ENCODE measurements around the gene OR52E2. TPM values are rescaled to one million over a fixed set of nuclear protein-coding genes. Genes with fewer than 3 reads are reported as not detected.

OR52E2 gene
- not detected for total RNA-seq

GRCh38 chr11:5059391-5059790 is at the start of gene OR52E2:
TSS of gene OR52E2 (minus strand) at chr11:5059627. CDS start at chr11:5059627, 0 bp downstream.
- no peak for DNase-seq
- intact Hi-C loops (cut with micrococcal nuclease): no loop called here
- Mint-ChIP-seq H3K27ac (no peak within 1 kb of the TSS), H3K36me3 (no peaks in the 10 kb centered on the region), H3K4me3 (no peak within 1 kb of the TSS), H3K27me3 (no peaks in the 10 kb centered on the region), H3K9me3 (no peaks in the 10 kb centered on the region), H3K4me1 (ENCODE audit: low read depth) (no peaks in the 10 kb centered on the region)
- ChIA-PET CTCF (no interaction called here), POLR2A (no interaction called here)

DNA sequence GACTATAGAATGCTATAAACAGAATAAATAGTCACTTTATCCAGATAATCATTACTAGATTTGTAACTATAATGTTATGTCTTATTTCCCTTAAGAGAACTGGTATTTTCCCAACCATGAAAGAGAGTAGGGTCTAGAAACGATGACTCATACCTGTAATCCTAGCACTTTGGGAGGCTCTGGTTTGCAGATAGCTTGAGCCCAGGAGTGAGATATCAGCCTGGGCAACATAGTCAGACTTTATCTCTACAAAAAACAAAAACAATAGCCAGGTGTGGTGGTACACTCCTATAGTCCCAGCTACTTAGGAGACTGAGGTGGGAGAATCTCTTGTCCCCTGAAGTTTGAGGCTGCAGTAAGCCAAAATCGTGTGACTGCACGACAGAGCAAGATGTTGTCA is 47.9 kb upstream of the OR52E2 start:
- intact Hi-C loops (cut with micrococcal nuclease): no loop called here
- no peak overlapping the region for H3K27ac Mint-ChIP-seq
- H3K9me3 Mint-ChIP-seq: no peaks in the 10 kb centered on the region
- ChIA-PET CTCF (no interaction called here), POLR2A (no interaction called here)
- no peaks in the 10 kb centered on the region for H3K4me1 Mint-ChIP-seq (ENCODE audit: low read depth)
- no peak overlapping the region for H3K4me3 Mint-ChIP-seq
- no peak for DNase-seq
- no peaks in the 10 kb centered on the region for H3K36me3 Mint-ChIP-seq
- peaks cover 3% of the 10 kb centered on the region for H3K27me3 Mint-ChIP-seq

DNA sequence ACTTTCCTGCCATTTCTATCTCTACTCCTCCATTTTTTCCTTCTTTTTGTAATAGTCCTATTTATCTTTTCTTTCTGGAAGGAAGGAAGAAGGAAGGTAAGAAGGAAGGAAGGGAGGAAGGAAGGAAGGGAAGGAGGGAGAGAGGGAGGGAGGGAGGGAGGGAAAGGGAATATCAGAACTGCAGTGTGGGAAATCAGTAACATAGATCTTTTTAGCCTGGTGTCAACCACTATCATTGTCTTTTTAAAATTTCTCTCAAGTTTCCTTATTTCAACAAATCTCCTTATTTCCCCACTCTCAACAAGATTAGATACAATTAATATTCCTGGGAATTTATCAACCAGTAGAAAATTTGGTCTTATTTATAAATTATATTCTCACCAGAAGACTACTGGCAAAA is 43.6 kb upstream of the OR52E2 start:
- POLR2A ChIA-PET: no interaction called here
- intact Hi-C loops (cut with micrococcal nuclease): no loop called here
- Mint-ChIP-seq H3K27me3 (peaks cover 5% of the 10 kb centered on the region), H3K36me3 (no peaks in the 10 kb centered on the region), H3K4me1 (ENCODE audit: low read depth) (no peaks in the 10 kb centered on the region), H3K27ac (no peak overlapping the region), H3K9me3 (no peaks in the 10 kb centered on the region), H3K4me3 (no peak overlapping the region)
- CTCF ChIA-PET: no interaction called here
- no peak for DNase-seq

DNA sequence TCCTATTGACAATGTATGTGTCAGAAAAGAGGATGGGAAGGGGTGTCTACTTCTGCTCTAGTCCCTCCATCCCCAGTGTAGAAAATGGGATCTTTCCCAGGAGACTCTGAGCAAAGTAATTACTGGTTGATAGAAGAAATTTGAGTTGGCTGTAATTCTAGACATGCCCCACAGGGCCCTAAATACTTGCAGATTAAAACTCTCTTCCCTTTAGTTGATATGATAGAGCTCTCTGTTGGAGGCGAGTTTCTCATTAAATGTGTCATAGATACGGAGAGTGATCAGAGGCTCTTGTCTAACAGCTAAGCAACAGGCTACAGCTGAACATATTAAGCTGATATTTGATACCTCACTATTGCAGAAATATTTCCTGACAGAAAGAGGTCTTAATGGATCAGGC is 42.8 kb upstream of the OR52E2 start:
- ChIA-PET CTCF (no interaction called here), POLR2A (no interaction called here)
- Mint-ChIP-seq H3K36me3 (no peaks in the 10 kb centered on the region), H3K27ac (no peak overlapping the region), H3K4me3 (no peak overlapping the region), H3K27me3 (peaks cover 5% of the 10 kb centered on the region), H3K4me1 (ENCODE audit: low read depth) (no peaks in the 10 kb centered on the region), H3K9me3 (no peaks in the 10 kb centered on the region)
- intact Hi-C loops (cut with micrococcal nuclease): no loop called here
- no peak for DNase-seq

- DNase-seq: no peak
- no peaks in the 10 kb centered on the region for H3K4me1 Mint-ChIP-seq (ENCODE audit: low read depth)
- H3K36me3 Mint-ChIP-seq: no peaks in the 10 kb centered on the region
These were observed 36.6 kb upstream of the OR52E2 start for GRCh38 chr11:5096011-5096410.

DNA sequence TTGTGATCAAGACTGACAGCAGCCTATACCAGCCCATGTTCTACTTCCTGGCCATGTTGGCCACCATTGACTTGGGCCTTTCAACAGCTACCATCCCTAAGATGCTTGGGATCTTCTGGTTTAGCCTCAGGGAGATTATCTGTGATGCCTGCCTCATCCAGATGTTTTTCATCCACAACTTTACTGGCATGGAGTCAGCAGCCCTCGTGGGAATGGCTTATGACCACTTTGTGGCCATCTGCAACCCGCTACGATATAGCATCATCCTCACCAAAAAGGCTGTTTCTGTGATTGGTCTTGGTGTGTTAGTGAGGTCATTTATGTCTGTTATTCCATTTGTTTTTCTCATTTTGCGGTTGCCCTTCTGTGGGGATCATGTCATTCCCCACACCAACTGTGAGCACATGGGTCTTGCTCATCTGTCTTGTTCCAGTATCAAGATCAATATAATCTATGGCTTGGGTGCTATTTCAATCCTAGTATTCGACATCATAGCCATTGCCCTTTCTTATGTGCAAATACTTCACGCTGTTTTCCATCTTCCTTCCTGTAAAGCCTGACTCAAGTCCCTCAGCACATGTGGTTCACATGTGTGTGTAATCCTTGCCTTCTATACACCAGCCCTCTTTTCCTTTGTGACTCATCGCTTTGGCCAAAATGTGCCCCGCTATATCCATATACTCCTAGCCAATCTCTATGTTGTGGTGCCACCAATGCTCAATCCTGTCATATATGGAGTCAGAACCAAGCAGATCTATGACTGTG is 33.6 kb upstream of the OR52E2 start:
- intact Hi-C loops (cut with micrococcal nuclease): no loop called here
- CTCF ChIA-PET: no interaction called here
- no peaks in the 10 kb centered on the region for H3K27me3 Mint-ChIP-seq

More at GRCh38 chr11:5096011-5096410, 36.6 kb upstream of the OR52E2 start:
- no peak overlapping the region for H3K27ac Mint-ChIP-seq
- no peaks in the 10 kb centered on the region for H3K9me3 Mint-ChIP-seq
- intact Hi-C loops (cut with micrococcal nuclease): no loop called here
- H3K4me3 Mint-ChIP-seq: no peak overlapping the region
- peaks cover 2% of the 10 kb centered on the region for H3K27me3 Mint-ChIP-seq
- ChIA-PET CTCF (no interaction called here), POLR2A (no interaction called here)

GRCh38 chr11:5090668-5091067 is 31.2 kb upstream of the OR52E2 start:
- Mint-ChIP-seq H3K36me3 (no peaks in the 10 kb centered on the region), H3K9me3 (no peaks in the 10 kb centered on the region), H3K4me1 (ENCODE audit: low read depth) (no peaks in the 10 kb centered on the region), H3K4me3 (no peak overlapping the region), H3K27ac (no peak overlapping the region), H3K27me3 (no peaks in the 10 kb centered on the region)
- no peak for DNase-seq
- intact Hi-C loops (cut with micrococcal nuclease): no loop called here
- ChIA-PET POLR2A (no interaction called here), CTCF (no interaction called here)

More for the DNA sequence above, 33.6 kb upstream of the OR52E2 start:
- POLR2A ChIA-PET: no interaction called here
- no peak for DNase-seq
- Mint-ChIP-seq H3K4me3 (no peak overlapping the region), H3K27ac (no peak overlapping the region), H3K4me1 (ENCODE audit: low read depth) (no peaks in the 10 kb centered on the region), H3K36me3 (no peaks in the 10 kb centered on the region), H3K9me3 (no peaks in the 10 kb centered on the region)

GRCh38 chr11:5088556-5088955 is 29.1 kb upstream of the OR52E2 start:
- H3K4me3 Mint-ChIP-seq: no peak overlapping the region
- H3K27ac Mint-ChIP-seq: no peak overlapping the region
- no peak for DNase-seq
- no peaks in the 10 kb centered on the region for H3K4me1 Mint-ChIP-seq (ENCODE audit: low read depth)
- no peaks in the 10 kb centered on the region for H3K36me3 Mint-ChIP-seq
- intact Hi-C loops (cut with micrococcal nuclease): no loop called here
- ChIA-PET POLR2A (no interaction called here), CTCF (no interaction called here)
- no peaks in the 10 kb centered on the region for H3K9me3 Mint-ChIP-seq
- no peaks in the 10 kb centered on the region for H3K27me3 Mint-ChIP-seq

DNA sequence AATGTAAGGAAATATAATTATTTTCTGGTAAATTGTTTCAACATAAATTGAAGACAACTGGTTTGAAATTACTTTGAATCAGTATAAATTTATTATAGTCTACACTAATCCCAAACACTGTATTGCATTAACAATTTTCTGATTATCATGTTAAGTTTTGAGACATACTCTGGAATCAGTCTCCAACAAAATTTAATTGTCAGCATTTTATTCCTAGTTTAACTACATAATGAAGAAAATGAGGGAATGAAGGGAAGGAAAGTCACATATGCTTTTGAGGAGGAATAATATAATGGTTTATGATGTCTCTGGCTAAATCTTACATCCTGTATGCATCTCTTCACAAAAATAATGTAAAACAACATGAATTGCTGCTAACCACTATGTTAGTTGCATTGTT is 24.2 kb upstream of the OR52E2 start:
- intact Hi-C loops (cut with micrococcal nuclease): no loop called here
- DNase-seq: no peak
- ChIA-PET CTCF (no interaction called here), POLR2A (no interaction called here)
- Mint-ChIP-seq H3K9me3 (no peaks in the 10 kb centered on the region), H3K36me3 (no peaks in the 10 kb centered on the region), H3K4me1 (ENCODE audit: low read depth) (no peaks in the 10 kb centered on the region), H3K27me3 (no peaks in the 10 kb centered on the region), H3K4me3 (no peak overlapping the region), H3K27ac (no peak overlapping the region)

DNA sequence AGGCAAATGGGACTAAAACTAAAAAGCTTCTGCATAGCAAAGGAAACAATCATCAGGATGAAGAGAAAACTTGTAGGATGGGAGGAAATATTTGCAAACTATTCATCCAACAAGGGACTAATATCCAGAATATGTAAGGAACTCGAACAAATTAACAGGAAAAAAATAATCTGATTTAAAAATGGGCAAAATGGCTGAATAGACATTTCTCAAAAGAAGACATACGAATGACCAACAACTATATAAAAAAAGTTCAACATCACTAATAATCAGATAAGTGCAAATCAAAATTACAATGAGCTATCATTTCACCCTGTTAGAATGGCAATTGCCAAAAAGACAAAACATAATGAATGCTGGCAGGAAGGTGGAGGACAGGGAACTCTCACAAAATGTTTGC is 22.0 kb upstream of the OR52E2 start:
- Mint-ChIP-seq H3K4me1 (ENCODE audit: low read depth) (no peaks in the 10 kb centered on the region), H3K9me3 (no peaks in the 10 kb centered on the region), H3K27ac (no peak overlapping the region), H3K27me3 (peaks cover 2% of the 10 kb centered on the region), H3K4me3 (no peak overlapping the region), H3K36me3 (no peaks in the 10 kb centered on the region)
- ChIA-PET CTCF (no interaction called here), POLR2A (no interaction called here)
- DNase-seq: no peak
- intact Hi-C loops (cut with micrococcal nuclease): no loop called here

DNA sequence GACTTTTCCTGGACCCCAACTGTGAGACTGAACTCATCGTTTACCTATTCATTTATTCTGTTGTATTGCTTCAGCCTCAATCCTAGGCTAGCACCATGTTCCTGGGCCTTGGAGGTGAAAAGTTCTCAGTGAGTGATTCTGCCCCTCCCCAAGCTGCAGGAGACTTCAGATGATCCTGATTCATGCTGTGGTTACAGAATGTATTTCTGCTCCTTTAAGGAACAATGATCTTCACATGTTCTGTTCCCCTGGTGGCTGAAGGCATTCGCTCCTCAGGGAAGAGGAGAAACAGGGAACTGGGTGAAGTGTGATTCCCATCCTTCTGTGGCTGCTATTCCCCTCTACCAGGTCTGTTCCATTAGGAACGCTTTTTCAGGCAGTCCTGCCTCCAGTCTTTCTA is 12.4 kb upstream of the OR52E2 start:
- Mint-ChIP-seq H3K9me3 (no peaks in the 10 kb centered on the region), H3K36me3 (no peaks in the 10 kb centered on the region), H3K4me3 (no peak overlapping the region), H3K27me3 (peaks cover 5% of the 10 kb centered on the region), H3K4me1 (ENCODE audit: low read depth) (no peaks in the 10 kb centered on the region), H3K27ac (no peak overlapping the region)
- no peak for DNase-seq
- intact Hi-C loops (cut with micrococcal nuclease): no loop called here
- POLR2A ChIA-PET: no interaction called here
- CTCF ChIA-PET: no interaction called here

- H3K4me1 Mint-ChIP-seq (ENCODE audit: low read depth): no peaks in the 10 kb centered on the region
- H3K27ac Mint-ChIP-seq: no peak within 1 kb of the TSS
- intact Hi-C loops (cut with micrococcal nuclease): no loop called here
- POLR2A ChIA-PET: no interaction called here
- no peaks in the 10 kb centered on the region for H3K27me3 Mint-ChIP-seq
- no peak for DNase-seq
- H3K36me3 Mint-ChIP-seq: no peaks in the 10 kb centered on the region
- no peak within 1 kb of the TSS for H3K4me3 Mint-ChIP-seq
- H3K9me3 Mint-ChIP-seq: no peaks in the 10 kb centered on the region
- CTCF ChIA-PET: no interaction called here
These were observed 9.8 kb upstream of the OR52E2 start, which contains the start of gene OR52E1 for GRCh38 chr11:5069272-5069671. TSS of gene OR52E1 (plus strand) at chr11:5069572.

- H3K27me3 Mint-ChIP-seq: no peaks in the 10 kb centered on the region
- H3K9me3 Mint-ChIP-seq: no peaks in the 10 kb centered on the region
- intact Hi-C loops (cut with micrococcal nuclease): no loop called here
- CTCF ChIA-PET: no interaction called here
- no peak for DNase-seq
- H3K27ac Mint-ChIP-seq: no peak overlapping the region
- no peak overlapping the region for H3K4me3 Mint-ChIP-seq
- POLR2A ChIA-PET: no interaction called here
- no peaks in the 10 kb centered on the region for H3K36me3 Mint-ChIP-seq
- no peaks in the 10 kb centered on the region for H3K4me1 Mint-ChIP-seq (ENCODE audit: low read depth)
These were observed 5.6 kb upstream of the OR52E2 start for GRCh38 chr11:5065027-5065426.

Data from activated CD4-positive, alpha-beta memory T cell treated with anti-CD3 and anti-CD28 coated beads for 36 hours (primary cell).